ENCODE results near the gene MPLKIP. TPM values are rescaled to one million over a fixed set of nuclear protein-coding genes. Genes with fewer than 3 reads are reported as not detected.

Gene MPLKIP
- total RNA-seq, 1 experiment from 2014 or later, result 43.2 TPM

DNA sequence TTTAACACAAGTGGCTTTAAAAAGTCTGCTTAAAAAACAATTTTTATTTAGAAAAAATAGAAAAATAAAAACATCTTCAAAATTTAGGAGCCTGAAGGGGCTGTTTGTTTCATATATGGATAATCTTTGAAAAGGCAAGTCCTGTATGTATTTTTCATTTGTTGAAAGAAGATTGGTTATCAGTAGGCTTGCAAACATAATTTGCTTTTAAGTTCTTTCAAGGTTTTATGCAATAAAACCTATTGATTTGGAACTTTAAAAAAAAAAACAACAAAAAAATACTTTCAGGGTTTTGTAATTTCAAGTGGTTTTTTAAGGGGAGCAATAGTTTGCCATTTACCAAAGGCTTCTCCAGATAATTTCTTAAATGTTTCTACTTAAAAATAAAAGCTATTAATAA lies 35.6 kb downstream of the MPLKIP start:
- TF ChIP-seq, protein P1, sequence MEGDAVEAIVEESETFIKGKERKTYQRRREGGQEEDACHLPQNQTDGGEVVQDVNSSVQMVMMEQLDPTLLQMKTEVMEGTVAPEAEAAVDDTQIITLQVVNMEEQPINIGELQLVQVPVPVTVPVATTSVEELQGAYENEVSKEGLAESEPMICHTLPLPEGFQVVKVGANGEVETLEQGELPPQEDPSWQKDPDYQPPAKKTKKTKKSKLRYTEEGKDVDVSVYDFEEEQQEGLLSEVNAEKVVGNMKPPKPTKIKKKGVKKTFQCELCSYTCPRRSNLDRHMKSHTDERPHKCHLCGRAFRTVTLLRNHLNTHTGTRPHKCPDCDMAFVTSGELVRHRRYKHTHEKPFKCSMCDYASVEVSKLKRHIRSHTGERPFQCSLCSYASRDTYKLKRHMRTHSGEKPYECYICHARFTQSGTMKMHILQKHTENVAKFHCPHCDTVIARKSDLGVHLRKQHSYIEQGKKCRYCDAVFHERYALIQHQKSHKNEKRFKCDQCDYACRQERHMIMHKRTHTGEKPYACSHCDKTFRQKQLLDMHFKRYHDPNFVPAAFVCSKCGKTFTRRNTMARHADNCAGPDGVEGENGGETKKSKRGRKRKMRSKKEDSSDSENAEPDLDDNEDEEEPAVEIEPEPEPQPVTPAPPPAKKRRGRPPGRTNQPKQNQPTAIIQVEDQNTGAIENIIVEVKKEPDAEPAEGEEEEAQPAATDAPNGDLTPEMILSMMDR (conservative IDR thresholded peaks at IDR 0.05), result no peak
- Histone ChIP-seq H2AK5ac (ENCODE audit: insufficient read length, low read length) (no peak overlapping the region), H3K4ac (ENCODE audit: low read depth, low read length) (no peak overlapping the region)

More for the DNA sequence above, 35.6 kb downstream of the MPLKIP start:
- Histone ChIP-seq H3K27me3 (ENCODE audit: insufficient read depth, low read length) (no peaks in the 10 kb centered on the region), H3K4me1 (ENCODE audit: insufficient read depth, low read length) (no peaks in the 10 kb centered on the region; the same call in 1 of the 2 replicates), H3K79me2 (ENCODE audit: insufficient read depth, low read length) (no peaks in the 10 kb centered on the region), H2BK5ac (ENCODE audit: insufficient read length, low read length) (no peak overlapping the region), H4K20me1 (ENCODE audit: control insufficient read depth, insufficient read depth, insufficient read length) (no peaks in the 10 kb centered on the region), H3K79me1 (ENCODE audit: insufficient read depth, low read depth, low read length, poor library complexity, severe bottlenecking) (no peaks in the 10 kb centered on the region), H3K56ac (ENCODE audit: insufficient read length, low read depth, low read length) (no peak overlapping the region), H2BK20ac (ENCODE audit: low read depth, low read length, poor library complexity, severe bottlenecking) (no peak overlapping the region), H3T11ph (ENCODE audit: low read length) (no peak overlapping the region), H2AFZ (ENCODE audit: low read length) (no peak overlapping the region), H4K8ac (replicated peaks; ENCODE audit: insufficient read length, low read depth, low read length) (no peak overlapping the region), H3K4me2 (ENCODE audit: insufficient read depth, insufficient read length, low read length) (no peak overlapping the region), H4K5ac (ENCODE audit: insufficient read length, low read depth, low read length) (no peak overlapping the region), H3K18ac (ENCODE audit: insufficient read length, low read depth, low read length) (no peak overlapping the region), H3K23me2 (ENCODE audit: insufficient read length, low read depth, low read length, poor library complexity, severe bottlenecking) (no peaks in the 10 kb centered on the region), H3K23ac (ENCODE audit: insufficient read length, low read depth, low read length) (no peak overlapping the region), H3K9me3 (ENCODE audit: control insufficient read depth, low read depth, low read length) (no peaks in the 10 kb centered on the region), H2BK15ac (ENCODE audit: low read depth, low read length) (no peak overlapping the region), H3K14ac (ENCODE audit: insufficient read depth, low read length) (no peak overlapping the region), H2BK12ac (ENCODE audit: insufficient read length, low read depth, low read length) (no peak overlapping the region), H3K9ac (ENCODE audit: extremely low read depth, insufficient read length, low read length) (no peak overlapping the region), H4K91ac (ENCODE audit: insufficient read length, low read depth, low read length) (no peak overlapping the region), H3K27ac (ENCODE audit: insufficient read length, low read depth, low read length) (no peak overlapping the region), H2BK120ac (ENCODE audit: low read depth, low read length, poor library complexity, severe bottlenecking) (no peak overlapping the region)
- Mint-ChIP-seq H3K36me3 (ENCODE audit: insufficient read depth in 1 of 3, low read depth in 3 of 3) (peaks cover 4 to 20% (median 10%) of the 10 kb centered on the region in 3 experiments; a peak in 6 of 7 replicates), H3K27me3 (ENCODE audit: low read depth) (no peaks in the 10 kb centered on the region), H3K27ac (no peak overlapping the region), H3K9me3 (no peaks in the 10 kb centered on the region), H3K4me3 (no peak overlapping the region), H3K4me1 (peaks cover 13 to 22% of the 10 kb centered on the region in 2 experiments)
- DNase-seq, result no peak
